Measurements from ENCODE around the gene TCF7L2. TPM values are rescaled to one million over a fixed set of nuclear protein-coding genes. Genes with fewer than 3 reads are reported as not detected.

Gene TCF7L2
- total and polyA plus RNA-seq, 9 of the 15 experiments (the other 6 are each of a cell fraction or from before 2014, with no cell fraction given): 0.32 to 2.8 (median 0.92) TPM

DNA sequence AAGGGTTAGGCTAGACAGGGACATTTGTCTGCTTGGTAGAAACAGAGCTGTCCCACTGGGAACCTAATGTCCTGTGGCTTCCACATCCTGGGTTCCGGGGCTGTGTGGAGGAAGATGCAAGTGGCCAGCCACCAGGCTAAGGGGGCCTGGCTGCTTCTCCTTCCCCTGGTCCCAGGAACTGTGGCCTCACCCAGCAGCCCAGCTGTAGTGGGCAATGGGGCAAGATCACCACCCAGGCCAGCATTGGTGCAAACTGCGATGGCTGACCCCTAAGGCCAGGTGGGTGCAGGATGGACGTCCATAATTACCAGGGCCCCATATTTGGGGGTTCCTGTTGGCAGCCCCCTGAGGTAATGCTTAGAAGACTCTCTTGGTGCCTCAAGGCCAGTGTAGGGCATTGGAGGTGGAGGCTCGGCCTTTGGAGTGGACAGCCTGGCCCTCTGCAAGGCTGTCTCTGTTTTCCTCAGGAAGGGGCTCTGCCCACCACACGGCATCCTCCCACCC is 226.7 kb downstream of the TCF7L2 start:
- intact Hi-C loops (cut with micrococcal nuclease) (no loop called here), in situ Hi-C loops (cut with MboI) (no loop called here)
- no peak overlapping the region for H3K4me3 ChIP-seq
- ATAC-seq: no peak
- ChIA-PET POLR2A (no interaction called here), CTCF (ENCODE audit: low intra/inter-chr PET ratio) (no interaction called here)
- H4K20me1 ChIP-seq (replicated peaks; ENCODE audit: control insufficient read depth, insufficient read depth, low read length): no peaks in the 10 kb centered on the region
- 0% methylated on average over 2 of the region's 5 CpGs for WGBS (ENCODE audit: insufficient coverage, low coverage, missing lambda C conversion rate)
- H3K9me3 ChIP-seq (replicated peaks; ENCODE audit: control insufficient read depth, insufficient read depth, low read depth, low read length): no peaks in the 10 kb centered on the region
- H3K9ac ChIP-seq (ENCODE audit: insufficient read depth in 1 of 2, low read depth in 2 of 2, low read length in 2 of 2): no peak overlapping the region
- no peak for DNase-seq (ENCODE audit: extremely low read depth in 1 of 4, low spot score in 3 of 4)
- H3K4me2 ChIP-seq (ENCODE audit: insufficient read depth, low read length): no peak overlapping the region
- no peaks in the 10 kb centered on the region for H3K79me2 ChIP-seq (ENCODE audit: control insufficient read depth, insufficient read depth, low read length)
- TF ChIP-seq C11orf30 (IDR thresholded peaks at IDR 0.05; ENCODE audit: low read depth) (no peak), HIVEP1 (CRISPR knock-in tag; IDR thresholded peaks at IDR 0.05) (no peak), RCOR1 (IDR thresholded peaks at IDR 0.05; ENCODE audit: borderline replicate concordance in 1 of 2, low read depth in 2 of 2, low read length in 2 of 2) (no peak), ELF4 (CRISPR knock-in tag; IDR thresholded peaks at IDR 0.05) (no peak), PCBP2 (IDR thresholded peaks at IDR 0.05; ENCODE audit: low read depth, low read length, poor library complexity, severe bottlenecking) (no peak), CBFB (CRISPR knock-in tag; IDR thresholded peaks at IDR 0.05) (no peak), RAD21 (CRISPR knock-in tag; conservative IDR thresholded peaks at IDR 0.05 in 1 of 2, IDR thresholded peaks at IDR 0.05 in 1 of 2) (no peak), ZNF717 (CRISPR knock-in tag; IDR thresholded peaks at IDR 0.05) (no peak), CBX1 (IDR thresholded peaks at IDR 0.05; ENCODE audit: low read depth) (no peak), NFIX (CRISPR knock-in tag; IDR thresholded peaks at IDR 0.05; ENCODE audit: low read depth) (no peak)
- TF ChIP-seq, protein P1, sequence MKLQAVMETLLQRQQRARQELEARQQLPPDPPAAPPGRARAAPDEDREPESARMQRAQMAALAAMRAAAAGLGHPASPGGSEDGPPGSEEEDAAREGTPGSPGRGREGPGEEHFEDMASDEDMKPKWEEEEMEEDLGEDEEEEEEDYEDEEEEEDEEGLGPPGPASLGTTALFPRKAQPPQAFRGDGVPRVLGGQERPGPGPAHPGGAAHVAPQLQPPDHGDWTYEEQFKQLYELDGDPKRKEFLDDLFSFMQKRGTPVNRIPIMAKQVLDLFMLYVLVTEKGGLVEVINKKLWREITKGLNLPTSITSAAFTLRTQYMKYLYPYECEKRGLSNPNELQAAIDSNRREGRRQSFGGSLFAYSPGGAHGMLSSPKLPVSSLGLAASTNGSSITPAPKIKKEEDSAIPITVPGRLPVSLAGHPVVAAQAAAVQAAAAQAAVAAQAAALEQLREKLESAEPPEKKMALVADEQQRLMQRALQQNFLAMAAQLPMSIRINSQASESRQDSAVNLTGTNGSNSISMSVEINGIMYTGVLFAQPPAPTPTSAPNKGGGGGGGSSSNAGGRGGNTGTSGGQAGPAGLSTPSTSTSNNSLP (IDR thresholded peaks at IDR 0.05; ENCODE audit: borderline replicate concordance, low read depth, low read length): no peak
- TF ChIP-seq, protein P2, sequence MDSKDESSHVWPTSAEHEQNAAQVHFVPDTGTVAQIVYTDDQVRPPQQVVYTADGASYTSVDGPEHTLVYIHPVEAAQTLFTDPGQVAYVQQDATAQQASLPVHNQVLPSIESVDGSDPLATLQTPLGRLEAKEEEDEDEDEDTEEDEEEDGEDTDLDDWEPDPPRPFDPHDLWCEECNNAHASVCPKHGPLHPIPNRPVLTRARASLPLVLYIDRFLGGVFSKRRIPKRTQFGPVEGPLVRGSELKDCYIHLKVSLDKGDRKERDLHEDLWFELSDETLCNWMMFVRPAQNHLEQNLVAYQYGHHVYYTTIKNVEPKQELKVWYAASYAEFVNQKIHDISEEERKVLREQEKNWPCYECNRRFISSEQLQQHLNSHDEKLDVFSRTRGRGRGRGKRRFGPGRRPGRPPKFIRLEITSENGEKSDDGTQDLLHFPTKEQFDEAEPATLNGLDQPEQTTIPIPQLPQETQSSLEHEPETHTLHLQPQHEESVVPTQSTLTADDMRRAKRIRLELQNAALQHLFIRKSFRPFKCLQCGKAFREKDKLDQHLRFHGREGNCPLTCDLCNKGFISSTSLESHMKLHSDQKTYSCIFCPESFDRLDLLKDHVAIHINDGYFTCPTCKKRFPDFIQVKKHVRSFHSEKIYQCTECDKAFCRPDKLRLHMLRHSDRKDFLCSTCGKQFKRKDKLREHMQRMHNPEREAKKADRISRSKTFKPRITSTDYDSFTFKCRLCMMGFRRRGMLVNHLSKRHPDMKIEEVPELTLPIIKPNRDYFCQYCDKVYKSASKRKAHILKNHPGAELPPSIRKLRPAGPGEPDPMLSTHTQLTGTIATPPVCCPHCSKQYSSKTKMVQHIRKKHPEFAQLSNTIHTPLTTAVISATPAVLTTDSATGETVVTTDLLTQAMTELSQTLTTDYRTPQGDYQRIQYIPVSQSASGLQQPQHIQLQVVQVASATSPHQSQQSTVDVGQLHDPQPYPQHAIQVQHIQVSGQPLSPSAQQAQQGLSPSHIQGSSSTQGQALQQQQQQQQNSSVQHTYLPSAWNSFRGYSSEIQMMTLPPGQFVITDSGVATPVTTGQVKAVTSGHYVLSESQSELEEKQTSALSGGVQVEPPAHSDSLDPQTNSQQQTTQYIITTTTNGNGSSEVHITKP (IDR thresholded peaks at IDR 0.05; ENCODE audit: partially characterized antibody): no peak
- TF ChIP-seq, protein P3, sequence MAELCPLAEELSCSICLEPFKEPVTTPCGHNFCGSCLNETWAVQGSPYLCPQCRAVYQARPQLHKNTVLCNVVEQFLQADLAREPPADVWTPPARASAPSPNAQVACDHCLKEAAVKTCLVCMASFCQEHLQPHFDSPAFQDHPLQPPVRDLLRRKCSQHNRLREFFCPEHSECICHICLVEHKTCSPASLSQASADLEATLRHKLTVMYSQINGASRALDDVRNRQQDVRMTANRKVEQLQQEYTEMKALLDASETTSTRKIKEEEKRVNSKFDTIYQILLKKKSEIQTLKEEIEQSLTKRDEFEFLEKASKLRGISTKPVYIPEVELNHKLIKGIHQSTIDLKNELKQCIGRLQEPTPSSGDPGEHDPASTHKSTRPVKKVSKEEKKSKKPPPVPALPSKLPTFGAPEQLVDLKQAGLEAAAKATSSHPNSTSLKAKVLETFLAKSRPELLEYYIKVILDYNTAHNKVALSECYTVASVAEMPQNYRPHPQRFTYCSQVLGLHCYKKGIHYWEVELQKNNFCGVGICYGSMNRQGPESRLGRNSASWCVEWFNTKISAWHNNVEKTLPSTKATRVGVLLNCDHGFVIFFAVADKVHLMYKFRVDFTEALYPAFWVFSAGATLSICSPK (IDR thresholded peaks at IDR 0.05; ENCODE audit: borderline replicate concordance): no peak
- no peaks in the 10 kb centered on the region for H3K36me3 ChIP-seq (ENCODE audit: control insufficient read depth, insufficient read depth, low read length)
- no peaks in the 10 kb centered on the region for H3K4me1 ChIP-seq (replicated peaks in 1 of 2; ENCODE audit: control insufficient read depth in 2 of 2, insufficient read depth in 2 of 2, low read length in 2 of 2)
- H2AFZ ChIP-seq (ENCODE audit: low read depth, low read length): no peak overlapping the region
- FAIRE-seq: no peak
- BruUV-seq (replicated peaks): no TSS peak
- H3K9me1 ChIP-seq (ENCODE audit: control insufficient read depth, insufficient read depth, low read length): no peaks in the 10 kb centered on the region
- H3K27ac ChIP-seq (ENCODE audit: extremely low read depth, low read depth, low read length): no peak overlapping the region
- peaks cover 0 to 19% of the 10 kb centered on the region in 2 experiments; a peak in 3 of 5 replicates for H3K27me3 ChIP-seq (ENCODE audit: control insufficient read depth in 2 of 2, insufficient read depth in 2 of 2, low read length in 2 of 2)
